Upper lobe of right lung (tissue), 1 donor: ENCODE measurements around the gene CLSTN2. TPM values are rescaled to one million over a fixed set of nuclear protein-coding genes. Genes with fewer than 3 reads are reported as not detected.

Experiments used
- ATAC-seq: fragments of 200-7000 bp; cut with Tn5 transposase; one replicate; pipeline ENCODE4 v1.9.1; 2020; ENCODE audit warnings: mild to moderate bottlenecking, moderate library complexity
- DNase-seq: peaks from one replicate; pipeline ENCODE4 v3.0.0-alpha.2; 2020
- H3K27ac ChIP-seq: fragments of 200-600 bp; one replicate; pipeline ENCODE4 v1.8.0; 2022
- H3K27me3 ChIP-seq: fragments of 200-600 bp; one replicate; pipeline ENCODE4 v1.8.0; 2022; ENCODE audit warnings: mild to moderate bottlenecking
- H3K36me3 ChIP-seq: fragments of 200-600 bp; one replicate; pipeline ENCODE4 v1.8.0; 2022
- H3K4me1 ChIP-seq: fragments of 200-600 bp; one replicate; pipeline ENCODE4 v1.8.0; 2022
- H3K4me3 ChIP-seq: fragments of 200-600 bp; one replicate; pipeline ENCODE4 v1.8.0; 2022; ENCODE audit warnings: mild to moderate bottlenecking
- H3K9me3 ChIP-seq: fragments of 200-600 bp; one replicate; pipeline ENCODE4 v1.8.0; 2022
- intact Hi-C: fragments of 100-400 bp; cut with DNase I; formaldehyde crosslinking; loops from one replicate; pipeline ENCODE4 v1.11.0; 2022
- total RNA-seq: library from RNA; stranded (reverse); fragmentation: NEBNext Ultra II Directional; extraction: Animal tissue kit (Norgen Biotek cat#: 25700); gene quantifications from one replicate; pipeline ENCODE4 v1.2.1, GENCODE V29; 2021
- TF ChIP-seq, protein P1 (sequence below): fragments of 200-600 bp; IDR thresholded peaks from one replicate; pipeline ENCODE4 v1.8.0; 2022; ENCODE audit warnings: antibody characterized with exemption
- donor health status: DM: no; HTN: yes; CAD: no; lungs with severe emphysema.

The CLSTN2 gene
- total RNA-seq, 1 donor from 2014 or later = 3.0 TPM

- TF ChIP-seq, protein P1, sequence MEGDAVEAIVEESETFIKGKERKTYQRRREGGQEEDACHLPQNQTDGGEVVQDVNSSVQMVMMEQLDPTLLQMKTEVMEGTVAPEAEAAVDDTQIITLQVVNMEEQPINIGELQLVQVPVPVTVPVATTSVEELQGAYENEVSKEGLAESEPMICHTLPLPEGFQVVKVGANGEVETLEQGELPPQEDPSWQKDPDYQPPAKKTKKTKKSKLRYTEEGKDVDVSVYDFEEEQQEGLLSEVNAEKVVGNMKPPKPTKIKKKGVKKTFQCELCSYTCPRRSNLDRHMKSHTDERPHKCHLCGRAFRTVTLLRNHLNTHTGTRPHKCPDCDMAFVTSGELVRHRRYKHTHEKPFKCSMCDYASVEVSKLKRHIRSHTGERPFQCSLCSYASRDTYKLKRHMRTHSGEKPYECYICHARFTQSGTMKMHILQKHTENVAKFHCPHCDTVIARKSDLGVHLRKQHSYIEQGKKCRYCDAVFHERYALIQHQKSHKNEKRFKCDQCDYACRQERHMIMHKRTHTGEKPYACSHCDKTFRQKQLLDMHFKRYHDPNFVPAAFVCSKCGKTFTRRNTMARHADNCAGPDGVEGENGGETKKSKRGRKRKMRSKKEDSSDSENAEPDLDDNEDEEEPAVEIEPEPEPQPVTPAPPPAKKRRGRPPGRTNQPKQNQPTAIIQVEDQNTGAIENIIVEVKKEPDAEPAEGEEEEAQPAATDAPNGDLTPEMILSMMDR = no peak
- intact Hi-C loops = no loop called here
- ATAC-seq (no peak), DNase-seq (no peak)
- Histone ChIP-seq H3K36me3 (no peaks in the 10 kb centered on the region), H3K4me3 (no peak overlapping the region), H3K4me1 (no peaks in the 10 kb centered on the region), H3K9me3 (no peaks in the 10 kb centered on the region), H3K27ac (no peak overlapping the region), H3K27me3 (peaks cover 4% of the 10 kb centered on the region)
These were observed 52.9 kb downstream of the CLSTN2 start for GRCh38 chr3:139987908-139988307.

GRCh38 chr3:139988472-139989156 is 53.6 kb downstream of the CLSTN2 start:
- no peak overlapping the region for H3K4me3 ChIP-seq
- intact Hi-C loops = no loop called here
- TF ChIP-seq, protein P1 = no peak
- no peaks in the 10 kb centered on the region for H3K4me1 ChIP-seq
- H3K9me3 ChIP-seq = no peaks in the 10 kb centered on the region
- DNase-seq = no peak
- H3K27me3 ChIP-seq = peaks cover 4% of the 10 kb centered on the region
- H3K27ac ChIP-seq = no peak overlapping the region
- ATAC-seq = no peak
- no peaks in the 10 kb centered on the region for H3K36me3 ChIP-seq

DNA sequence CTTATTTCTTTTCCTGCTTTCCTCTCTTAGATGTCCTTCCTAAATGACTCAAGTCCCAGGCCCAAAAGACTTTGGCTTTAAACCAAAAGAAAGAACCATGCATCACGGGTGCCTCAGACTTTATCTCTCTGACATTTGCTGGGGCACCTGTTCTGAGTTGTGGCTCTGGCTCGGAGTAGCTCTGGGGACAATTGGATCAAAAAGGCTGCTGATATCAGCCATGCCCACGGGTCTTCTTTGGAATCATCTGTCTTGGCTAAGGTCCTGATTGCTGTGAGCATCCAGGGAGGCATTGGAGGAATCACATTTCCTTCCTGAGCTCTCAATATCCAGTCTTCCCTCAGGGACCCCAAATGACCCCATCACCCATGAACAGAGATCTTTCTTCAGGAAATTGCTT is 59.9 kb downstream of the CLSTN2 start:
- TF ChIP-seq, protein P1 = no peak
- Histone ChIP-seq H3K27ac (no peak overlapping the region), H3K27me3 (no peaks in the 10 kb centered on the region), H3K4me3 (no peak overlapping the region), H3K4me1 (no peaks in the 10 kb centered on the region), H3K36me3 (no peaks in the 10 kb centered on the region), H3K9me3 (no peaks in the 10 kb centered on the region)
- DNase-seq = no peak
- ATAC-seq = no peak
- intact Hi-C loops = no loop called here

GRCh38 chr3:140004271-140004670 is 69.3 kb downstream of the CLSTN2 start:
- ATAC-seq (no peak), DNase-seq (no peak)
- no peaks in the 10 kb centered on the region for H3K4me1 ChIP-seq
- no peaks in the 10 kb centered on the region for H3K27me3 ChIP-seq
- H3K36me3 ChIP-seq = no peaks in the 10 kb centered on the region
- TF ChIP-seq, protein P1 = no peak
- intact Hi-C loops = no loop called here
- no peak overlapping the region for H3K27ac ChIP-seq
- no peaks in the 10 kb centered on the region for H3K9me3 ChIP-seq
- no peak overlapping the region for H3K4me3 ChIP-seq

GRCh38 chr3:140006331-140006730 is 71.3 kb downstream of the CLSTN2 start:
- intact Hi-C loops = no loop called here
- Histone ChIP-seq H3K4me3 (no peak overlapping the region), H3K4me1 (no peaks in the 10 kb centered on the region), H3K9me3 (no peaks in the 10 kb centered on the region), H3K27ac (no peak overlapping the region), H3K36me3 (no peaks in the 10 kb centered on the region), H3K27me3 (no peaks in the 10 kb centered on the region)
- TF ChIP-seq, protein P1 = no peak
- DNase-seq (no peak), ATAC-seq (no peak)

DNA sequence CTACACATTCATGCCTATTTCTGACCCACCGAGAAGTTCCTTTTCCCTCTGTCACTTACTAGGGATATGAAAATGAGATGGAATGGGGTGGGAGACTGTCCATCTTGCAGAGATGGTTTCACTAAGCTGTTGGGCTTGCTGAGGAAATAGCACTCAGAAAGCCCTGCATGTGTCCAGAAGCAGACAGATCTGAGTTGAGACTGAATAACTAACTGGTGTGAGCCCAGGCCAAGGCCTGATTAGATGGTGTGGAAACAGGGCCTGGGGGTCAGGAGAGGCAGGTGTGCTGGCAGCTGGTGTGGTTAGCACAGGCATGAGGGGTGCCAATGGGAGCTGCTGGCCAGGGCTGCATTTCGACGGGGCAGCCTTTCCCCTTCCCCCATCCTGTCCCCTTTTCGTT is 72.1 kb downstream of the CLSTN2 start:
- DNase-seq (no peak), ATAC-seq (no peak)
- no peaks in the 10 kb centered on the region for H3K4me1 ChIP-seq

More for the DNA sequence above, 72.1 kb downstream of the CLSTN2 start:
- Histone ChIP-seq H3K9me3 (no peaks in the 10 kb centered on the region), H3K4me3 (no peak overlapping the region), H3K36me3 (no peaks in the 10 kb centered on the region), H3K27ac (no peak overlapping the region), H3K27me3 (no peaks in the 10 kb centered on the region)
- TF ChIP-seq, protein P1 = no peak
- intact Hi-C loops = no loop called here
